GM19240 (cell line): Measurements from ENCODE around the gene LIF.
"Not testable (repeated sequence)": the region's sequence is repeated elsewhere in the genome, so short reads cannot be mapped to it uniquely, and the experiment has no call there.

Experiments
- DNase-seq: peaks from one replicate; pipeline ENCODE4 v3.0.0; 2011; ENCODE audit warnings: low spot score; ENCODE audit not compliant: insufficient read length

The LIF gene

GRCh38 chr22:30244641-30245040 lies 1.9 kb downstream of the LIF start:
- DNase-seq, result no peak

GRCh38 chr22:30244066-30244465 lies 2.5 kb downstream of the LIF start:
- DNase-seq, result no peak

- no peak for DNase-seq
These were observed 2.9 kb downstream of the LIF start for GRCh38 chr22:30243661-30244060.

GRCh38 chr22:30241576-30242371 lies 4.8 kb downstream of the LIF start:
- no peak for DNase-seq

GRCh38 chr22:30240541-30241417 lies 5.8 kb downstream of the LIF start:
- no peak for DNase-seq

- DNase-seq, result no peak
These were observed 6.8 kb downstream of the LIF start for GRCh38 chr22:30239488-30240405.

GRCh38 chr22:30238661-30239487 lies 7.7 kb downstream of the LIF start:
- no peak for DNase-seq

- DNase-seq, result no peak
These were observed 8.4 kb downstream of the LIF start for GRCh38 chr22:30238136-30238535.

- no peak for DNase-seq
These were observed 9.7 kb downstream of the LIF start for GRCh38 chr22:30236875-30237274.

- DNase-seq, result no peak
These were observed 10.8 kb downstream of the LIF start for GRCh38 chr22:30235687-30236170.

GRCh38 chr22:30234786-30235470 lies 11.6 kb downstream of the LIF start:
- DNase-seq, result no peak

GRCh38 chr22:30234325-30234724 lies 12.2 kb downstream of the LIF start:
- DNase-seq, result not testable (repeated sequence)

GRCh38 chr22:30233582-30233981 lies 13.0 kb downstream of the LIF start:
- DNase-seq, result no peak

- DNase-seq, result no peak
These were observed 13.8 kb downstream of the LIF start for GRCh38 chr22:30232716-30233218.

GRCh38 chr22:30230787-30231461 lies 15.6 kb downstream of the LIF start:
- DNase-seq, result no peak

GRCh38 chr22:30230330-30230729 lies 16.2 kb downstream of the LIF start:
- no peak for DNase-seq

GRCh38 chr22:30228509-30229359 lies 17.8 kb downstream of the LIF start:
- no peak for DNase-seq
